HG03095 (cell line): ENCODE results near the gene KLHL17.
A peak's percentile ranks its signal among the peaks of the same experiment; 100 is the strongest.

Experiments used
- ATAC-seq: cut with Tn5 transposase; IDR thresholded peaks from one replicate; pipeline ENCODE4 v1.9.1; 2021; ENCODE audit warnings: moderate library complexity; ENCODE audit not compliant: unreplicated experiment

KLHL17 gene

DNA sequence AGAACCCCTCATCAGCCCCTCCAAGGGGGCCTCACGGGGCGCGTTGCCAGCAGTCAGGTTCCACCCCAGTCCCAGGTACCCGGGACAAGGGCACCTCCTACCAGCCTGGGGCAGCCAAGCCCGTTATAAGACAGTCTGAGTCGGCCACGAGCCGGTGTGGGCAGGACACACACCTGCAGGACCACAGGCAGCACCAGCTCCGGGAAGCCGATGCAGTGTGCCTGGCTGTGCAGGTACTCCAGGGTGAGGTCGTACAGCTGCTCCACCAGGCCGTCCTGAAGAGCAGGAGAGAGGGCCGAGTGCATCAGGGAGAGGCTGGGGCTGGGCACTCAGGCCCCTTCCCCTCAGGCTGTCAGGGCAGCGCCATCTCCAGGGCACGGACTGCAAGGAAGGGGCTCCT is 12.4 kb upstream of the KLHL17 start:
- ATAC-seq: no peak

DNA sequence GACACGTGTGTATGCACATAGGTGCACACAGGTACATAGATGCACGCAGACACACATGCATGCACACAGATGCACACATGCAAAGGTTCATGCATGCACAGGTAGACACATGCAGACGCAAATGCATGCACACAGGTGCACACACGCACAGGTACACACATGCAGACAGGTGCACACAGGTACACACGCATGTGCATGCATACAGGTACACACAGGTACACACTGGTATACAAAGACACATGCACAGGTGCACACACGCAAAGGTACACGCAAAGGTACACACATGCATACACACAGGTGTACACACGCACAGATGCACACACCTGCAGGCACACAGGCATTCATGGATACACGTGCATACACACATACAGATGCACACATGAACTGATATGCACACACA is 10.1 kb upstream of the KLHL17 start:
- no peak for ATAC-seq

DNA sequence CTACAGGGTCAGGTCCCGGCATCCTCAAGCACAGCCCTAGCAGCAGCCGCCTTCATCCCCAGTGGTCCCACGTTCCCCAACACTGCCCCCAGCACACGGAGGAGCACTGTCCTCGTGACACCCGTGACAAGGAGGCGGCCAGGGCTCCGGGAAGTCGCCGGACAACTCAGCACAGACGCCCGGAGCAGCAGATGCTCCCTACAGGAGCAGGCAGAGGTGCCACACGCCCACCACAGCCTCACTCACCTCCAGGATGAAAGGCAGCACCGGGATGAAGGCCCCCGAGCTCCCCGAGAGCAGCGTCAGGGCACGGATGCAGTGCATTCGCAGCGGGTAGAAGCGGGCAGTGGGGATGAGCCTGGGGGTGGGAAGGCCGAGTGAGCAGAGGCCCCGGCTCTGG is 9.5 kb upstream of the KLHL17 start:
- ATAC-seq: no peak

DNA sequence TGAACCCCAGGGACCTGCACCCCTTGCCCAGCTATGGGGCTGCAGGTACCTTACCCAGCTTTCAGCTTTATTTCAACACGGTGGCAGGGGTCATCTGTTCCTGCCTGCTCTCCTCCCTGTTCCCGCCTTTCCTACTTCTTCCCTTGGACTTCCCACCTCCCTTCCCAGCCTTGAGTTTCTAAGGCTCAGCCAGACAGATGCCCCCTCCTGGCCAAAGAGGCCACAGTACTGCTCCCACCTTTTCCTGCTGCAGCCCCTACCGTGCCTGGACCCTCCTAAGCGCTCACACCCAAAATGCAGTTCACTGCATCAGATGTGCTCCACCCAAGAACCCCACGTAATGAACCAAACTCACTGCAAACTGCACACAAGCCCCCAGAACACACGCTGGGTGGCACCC is 9.0 kb upstream of the KLHL17 start:
- ATAC-seq: no peak

DNA sequence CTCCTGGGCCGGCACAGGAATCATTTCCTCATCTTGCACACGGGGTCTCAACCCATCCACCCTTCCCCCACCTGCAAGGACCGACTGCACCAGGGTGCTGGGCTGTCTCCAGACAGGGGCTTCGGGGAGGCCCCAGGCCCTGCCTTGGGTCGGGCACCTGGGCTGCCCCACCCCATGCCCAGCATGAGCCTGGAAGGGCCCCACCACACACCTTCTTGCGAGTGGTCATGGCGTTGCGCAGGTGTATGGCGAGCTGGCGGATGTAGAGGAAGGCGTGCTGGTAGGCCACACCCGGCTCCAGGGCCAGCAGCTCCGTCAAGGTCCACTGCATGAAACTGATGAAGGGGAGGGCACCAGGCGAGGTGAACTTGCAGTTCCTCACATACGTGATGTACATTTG is 8.2 kb upstream of the KLHL17 start:
- ATAC-seq: no peak

DNA sequence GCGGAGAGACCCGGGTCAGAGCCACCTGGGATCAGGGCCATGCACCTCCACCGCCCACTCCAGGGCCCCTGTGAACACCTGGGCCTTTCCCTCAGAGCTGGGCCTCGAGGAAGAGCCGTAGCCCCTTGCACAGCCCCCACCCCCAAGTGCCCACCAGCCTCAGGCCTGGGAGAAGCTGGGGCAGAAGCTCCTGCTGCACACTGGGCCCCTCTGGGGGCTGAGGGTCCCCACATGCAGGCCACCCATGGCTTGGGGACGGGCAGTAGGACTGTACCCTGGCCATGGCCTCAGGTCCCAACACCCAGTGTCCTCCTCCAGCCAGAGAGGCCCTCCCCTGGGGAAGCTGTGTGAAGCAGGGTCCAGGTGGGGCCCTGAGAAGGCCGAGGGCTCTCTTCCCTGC is 7.8 kb upstream of the KLHL17 start:
- ATAC-seq: no peak

DNA sequence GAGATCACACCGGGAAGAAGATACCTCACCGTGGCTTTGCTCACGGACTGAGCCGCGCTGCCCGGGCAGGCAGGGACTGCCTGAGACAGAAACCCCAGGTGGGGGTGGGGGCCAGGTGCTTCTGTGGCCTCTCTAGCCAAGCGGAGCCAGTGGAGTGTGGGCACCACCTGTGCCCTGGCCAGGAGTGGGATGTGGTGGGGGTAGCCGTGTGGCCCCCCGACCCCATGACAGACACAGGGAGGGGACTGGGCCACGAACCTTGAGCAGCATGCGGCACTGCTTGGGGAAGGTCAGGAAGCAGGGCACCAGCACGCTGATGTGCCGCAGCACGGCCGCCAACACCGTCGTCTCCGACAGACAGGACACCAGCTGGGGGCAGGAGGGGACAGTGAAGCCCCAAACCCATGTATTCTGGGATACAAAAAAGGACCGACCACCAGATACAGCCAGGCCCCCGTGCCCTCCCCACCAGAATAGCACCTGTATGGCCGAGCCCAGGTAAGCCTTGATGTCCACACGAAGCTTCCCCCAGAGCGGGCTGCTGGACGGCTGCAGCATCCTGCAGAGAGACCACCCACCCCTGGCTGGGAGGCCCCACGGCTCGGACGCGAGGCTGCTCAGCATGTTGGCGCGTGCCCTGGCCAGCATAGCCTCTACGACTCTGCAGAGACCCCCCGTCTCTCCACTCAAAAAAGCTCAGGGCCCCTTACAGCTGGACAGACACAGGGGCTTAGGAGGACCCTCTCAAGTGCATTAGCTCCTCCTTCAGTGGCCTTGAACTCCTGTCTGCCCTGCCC is 6.7 kb upstream of the KLHL17 start:
- no peak for ATAC-seq

DNA sequence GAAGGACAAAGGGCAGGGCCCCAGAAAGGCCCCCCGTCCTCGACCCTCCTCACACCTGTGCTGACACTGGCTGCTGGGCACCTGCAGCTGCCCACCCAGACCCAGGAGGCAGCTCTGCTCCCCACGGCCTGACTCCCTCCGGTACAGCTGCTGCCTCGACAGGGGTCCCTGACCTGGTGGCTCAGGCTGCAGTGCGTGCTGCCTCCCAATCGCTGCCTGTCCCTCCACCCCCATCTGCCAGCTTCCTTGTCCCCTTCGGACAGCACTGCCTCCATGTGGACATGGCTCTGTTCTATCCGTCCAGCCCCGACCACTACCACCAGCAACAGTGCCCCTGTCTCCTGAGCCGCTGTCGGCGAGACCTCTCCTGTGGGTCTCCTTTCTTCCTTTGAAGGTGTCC is 5.5 kb upstream of the KLHL17 start:
- ATAC-seq: no peak

DNA sequence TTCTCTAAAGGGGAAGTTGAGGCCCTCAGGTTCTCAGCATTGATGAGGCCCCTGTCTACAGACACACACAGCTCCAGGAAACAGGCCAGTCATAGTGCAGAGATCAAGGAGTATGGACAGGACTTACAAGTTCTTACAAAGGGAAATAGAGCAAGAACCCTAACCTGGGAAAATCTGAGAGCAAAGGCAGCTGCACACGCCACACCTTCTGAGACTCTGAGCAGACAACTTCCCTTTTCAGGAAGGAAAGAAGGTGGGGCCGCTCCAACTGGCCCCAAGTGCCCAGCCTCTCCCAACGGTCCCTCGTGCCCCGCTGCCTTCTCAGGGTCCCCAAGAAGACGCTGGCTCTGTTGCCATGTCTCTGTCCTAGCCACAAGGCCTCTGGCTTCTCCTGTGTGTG is 4.9 kb upstream of the KLHL17 start:
- ATAC-seq: no peak

DNA sequence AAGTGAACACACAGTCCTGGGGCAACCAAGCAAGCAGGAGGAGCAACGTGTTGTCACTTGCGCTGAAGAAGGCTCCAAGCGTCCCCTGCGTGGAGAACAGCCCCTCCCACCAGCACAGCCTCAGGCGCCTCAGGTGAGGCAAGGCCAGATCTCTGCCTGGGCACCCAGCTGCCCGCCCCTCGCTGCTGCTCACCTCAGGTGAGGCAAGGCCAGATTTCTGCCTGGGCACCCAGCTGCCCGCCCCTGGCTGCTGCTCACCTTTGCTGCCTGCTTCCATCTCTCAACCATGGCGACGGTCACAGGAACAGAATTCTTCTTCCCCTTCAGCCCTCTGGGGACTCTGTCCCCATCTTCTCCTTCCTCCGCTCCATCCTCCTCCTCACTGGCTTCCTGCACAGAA is 3.7 kb upstream of the KLHL17 start:
- no peak for ATAC-seq

DNA sequence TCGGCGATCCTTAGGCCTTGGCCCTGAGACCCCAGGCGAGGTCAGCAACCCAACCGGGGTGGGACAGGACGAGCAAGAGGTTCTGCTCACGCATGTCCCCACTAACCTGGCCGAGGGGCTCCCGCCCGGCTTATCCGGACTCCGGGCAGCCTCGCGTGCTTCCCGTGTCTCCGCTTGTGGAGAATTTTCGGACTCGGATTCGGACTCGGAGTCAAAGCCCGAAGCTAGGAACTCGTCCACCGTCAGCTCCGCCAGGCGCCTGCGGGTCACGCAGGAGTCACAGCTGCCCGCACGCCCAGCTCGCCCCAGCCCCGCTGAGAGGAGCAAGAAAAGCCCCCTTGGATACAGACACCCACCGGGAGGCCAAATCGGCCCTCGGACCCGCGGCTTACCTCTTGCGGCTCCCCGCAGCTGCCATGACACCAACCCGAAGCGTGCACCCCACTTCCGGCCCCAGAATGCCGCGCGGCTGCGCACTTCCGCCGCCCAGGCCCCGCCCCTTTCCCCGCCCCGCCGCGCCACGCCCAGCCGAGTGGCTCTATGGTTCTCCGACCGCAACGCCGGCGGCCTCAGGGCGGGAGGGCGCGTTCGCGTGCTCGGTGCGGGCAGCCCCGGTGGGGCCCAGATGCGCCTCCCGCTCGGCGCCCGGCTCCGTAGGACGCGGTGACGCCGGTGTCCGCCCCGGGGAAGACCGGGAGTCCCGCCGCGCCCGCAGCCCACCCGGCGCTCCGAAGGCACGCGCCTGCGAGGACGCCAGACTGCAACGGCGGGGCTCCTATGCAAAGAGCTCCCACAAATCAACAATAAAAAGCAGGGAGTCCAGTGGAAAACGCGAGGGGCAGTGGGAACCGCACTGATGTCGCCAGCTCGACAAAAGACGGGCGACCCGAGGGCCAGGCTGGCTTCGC is 1.3 kb upstream of the KLHL17 start, which contains the start of gene NOC2L:
Gene NOC2L, minus strand, starts transcription at position 434 of the 908 bp plus-strand sequence. Its CDS starts 16 bp downstream, at position 418.
- ATAC-seq: peak; percentile 52

DNA sequence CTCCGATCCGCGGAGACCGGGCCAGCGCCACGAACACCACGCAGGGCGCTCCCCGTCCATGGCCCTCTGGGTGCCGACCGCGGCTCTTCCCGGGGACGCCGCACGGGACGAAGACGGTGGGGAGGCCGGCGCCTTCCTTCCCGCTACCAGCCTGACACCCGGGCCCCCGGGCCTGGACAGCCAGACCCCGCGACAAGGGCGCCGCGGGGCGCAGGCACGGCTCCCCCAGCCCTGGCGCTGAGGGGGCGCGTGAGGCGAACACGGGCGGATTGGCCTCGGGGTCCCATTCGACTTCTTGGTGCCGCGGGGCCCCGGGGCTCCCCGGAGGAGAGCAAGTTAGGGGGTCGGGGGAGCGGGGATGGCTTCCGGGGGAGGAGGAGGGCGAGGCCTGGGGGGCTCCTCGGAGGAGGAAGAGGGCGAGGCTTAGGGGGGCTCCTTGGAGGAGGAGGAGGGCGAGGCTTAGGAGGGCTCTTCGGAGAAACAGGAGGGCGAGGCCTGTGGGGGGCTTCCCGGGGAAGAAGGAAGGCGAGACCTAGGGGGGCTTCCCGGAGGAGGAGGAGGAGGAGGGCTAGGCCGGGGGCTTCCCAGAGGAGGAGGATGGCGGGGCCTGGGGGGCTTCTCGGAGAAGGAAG is 537 bp upstream of the KLHL17 start:
- no peak for ATAC-seq

DNA sequence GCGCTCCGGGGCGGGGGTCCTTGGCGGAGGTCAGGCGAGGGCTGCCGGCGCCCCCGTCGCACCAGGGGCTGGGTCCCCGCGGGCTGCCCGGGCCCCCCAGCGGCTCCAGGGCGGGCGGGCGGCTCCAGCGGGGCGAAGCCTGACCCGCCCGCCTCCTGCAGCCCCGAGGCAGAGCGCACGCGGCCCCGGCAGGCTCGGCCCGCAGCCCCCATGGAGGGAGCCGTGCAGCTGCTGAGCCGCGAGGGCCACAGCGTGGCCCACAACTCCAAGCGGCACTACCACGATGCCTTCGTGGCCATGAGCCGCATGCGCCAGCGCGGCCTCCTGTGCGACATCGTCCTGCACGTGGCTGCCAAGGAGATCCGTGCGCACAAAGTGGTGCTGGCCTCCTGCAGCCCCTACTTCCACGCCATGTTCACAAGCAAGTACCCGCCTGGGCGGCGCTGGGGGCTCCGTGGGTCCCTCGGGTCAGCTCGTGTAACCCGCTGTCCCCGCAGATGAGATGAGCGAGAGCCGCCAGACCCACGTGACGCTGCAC is 817 bp downstream of the KLHL17 start:
- ATAC-seq: peak; percentile 7

DNA sequence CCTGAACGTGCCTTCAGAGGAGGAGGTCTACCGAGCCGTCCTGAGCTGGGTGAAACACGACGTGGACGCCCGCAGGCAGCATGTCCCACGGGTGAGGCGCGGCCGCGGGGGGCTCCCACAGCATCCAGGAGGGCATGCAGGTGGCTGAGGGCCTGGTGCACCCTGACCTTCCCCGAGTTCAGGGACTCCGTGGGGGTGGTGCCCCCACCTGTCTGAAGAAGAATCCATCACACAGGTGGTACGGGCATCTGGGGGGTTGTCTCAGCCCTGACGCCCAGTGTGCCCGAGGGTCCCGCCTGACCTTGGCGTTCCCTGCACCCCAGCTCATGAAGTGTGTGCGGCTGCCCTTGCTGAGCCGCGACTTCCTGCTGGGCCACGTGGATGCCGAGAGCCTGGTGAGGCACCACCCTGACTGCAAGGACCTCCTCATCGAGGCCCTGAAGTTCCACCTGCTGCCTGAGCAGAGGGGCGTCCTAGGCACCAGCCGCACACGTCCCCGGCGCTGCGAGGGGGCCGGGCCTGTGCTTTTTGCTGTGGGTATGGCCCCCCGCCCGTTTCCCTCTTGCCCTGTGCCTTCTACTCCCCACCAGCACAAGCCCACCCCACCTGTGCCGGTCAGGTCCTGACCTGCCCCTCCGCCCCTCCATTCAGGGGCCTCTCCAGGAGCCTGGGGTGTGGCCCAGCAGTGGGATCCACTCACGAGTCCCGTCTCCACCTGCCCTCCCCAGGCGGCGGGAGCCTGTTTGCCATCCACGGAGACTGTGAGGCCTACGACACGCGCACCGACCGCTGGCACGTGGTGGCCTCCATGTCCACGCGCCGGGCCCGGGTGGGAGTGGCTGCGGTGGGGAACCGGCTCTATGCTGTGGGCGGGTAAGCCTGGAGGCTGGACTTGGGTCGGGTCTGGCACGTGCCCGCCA is 2.3 kb downstream of the KLHL17 start:
- ATAC-seq: no peak

DNA sequence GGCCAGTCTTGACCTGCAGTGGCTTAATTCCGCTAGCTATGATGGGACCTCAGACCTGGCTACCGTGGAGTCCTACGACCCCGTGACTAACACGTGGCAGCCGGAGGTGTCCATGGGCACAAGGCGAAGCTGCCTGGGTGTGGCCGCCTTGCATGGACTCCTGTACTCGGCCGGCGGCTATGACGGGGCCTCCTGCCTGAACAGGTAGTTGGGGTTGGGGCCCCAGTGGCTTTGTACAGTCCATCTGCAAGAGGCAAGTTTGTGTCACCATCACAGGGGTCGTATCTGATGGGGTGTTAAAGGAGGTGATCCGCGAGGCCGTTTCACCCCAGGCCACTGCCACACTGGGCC is 2.9 kb downstream of the KLHL17 start:
- no peak for ATAC-seq

DNA sequence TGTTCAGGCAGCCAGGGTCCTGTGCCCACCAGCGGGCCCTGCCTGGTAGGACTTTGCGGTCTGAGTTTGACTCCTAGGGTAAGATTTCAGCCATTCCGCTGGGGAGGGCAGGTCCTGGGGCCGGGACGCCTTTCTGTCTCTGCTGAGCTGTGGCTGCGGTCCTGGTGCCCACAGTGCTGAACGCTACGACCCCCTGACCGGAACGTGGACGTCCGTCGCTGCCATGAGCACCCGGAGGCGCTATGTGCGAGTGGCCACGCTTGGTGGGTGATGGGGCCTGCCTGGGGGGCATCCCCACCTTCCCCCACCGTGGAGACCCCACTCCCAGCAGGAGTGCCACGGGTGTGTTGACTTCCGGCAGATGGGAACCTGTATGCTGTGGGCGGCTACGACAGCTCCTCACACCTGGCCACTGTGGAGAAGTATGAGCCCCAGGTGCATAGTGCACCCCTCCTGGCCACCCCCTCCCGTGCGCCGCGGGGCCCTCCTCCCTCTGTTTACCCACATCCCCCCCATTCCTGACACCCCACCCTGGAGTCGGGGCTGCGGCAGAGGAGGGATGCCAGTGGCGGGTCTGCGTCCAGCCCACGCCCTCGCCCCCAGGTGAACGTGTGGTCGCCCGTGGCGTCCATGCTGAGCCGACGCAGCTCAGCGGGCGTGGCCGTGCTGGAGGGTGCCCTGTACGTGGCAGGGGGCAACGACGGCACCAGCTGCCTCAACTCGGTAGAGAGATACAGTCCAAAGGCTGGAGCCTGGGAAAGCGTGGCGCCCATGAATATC is 3.6 kb downstream of the KLHL17 start:
- ATAC-seq: no peak

DNA sequence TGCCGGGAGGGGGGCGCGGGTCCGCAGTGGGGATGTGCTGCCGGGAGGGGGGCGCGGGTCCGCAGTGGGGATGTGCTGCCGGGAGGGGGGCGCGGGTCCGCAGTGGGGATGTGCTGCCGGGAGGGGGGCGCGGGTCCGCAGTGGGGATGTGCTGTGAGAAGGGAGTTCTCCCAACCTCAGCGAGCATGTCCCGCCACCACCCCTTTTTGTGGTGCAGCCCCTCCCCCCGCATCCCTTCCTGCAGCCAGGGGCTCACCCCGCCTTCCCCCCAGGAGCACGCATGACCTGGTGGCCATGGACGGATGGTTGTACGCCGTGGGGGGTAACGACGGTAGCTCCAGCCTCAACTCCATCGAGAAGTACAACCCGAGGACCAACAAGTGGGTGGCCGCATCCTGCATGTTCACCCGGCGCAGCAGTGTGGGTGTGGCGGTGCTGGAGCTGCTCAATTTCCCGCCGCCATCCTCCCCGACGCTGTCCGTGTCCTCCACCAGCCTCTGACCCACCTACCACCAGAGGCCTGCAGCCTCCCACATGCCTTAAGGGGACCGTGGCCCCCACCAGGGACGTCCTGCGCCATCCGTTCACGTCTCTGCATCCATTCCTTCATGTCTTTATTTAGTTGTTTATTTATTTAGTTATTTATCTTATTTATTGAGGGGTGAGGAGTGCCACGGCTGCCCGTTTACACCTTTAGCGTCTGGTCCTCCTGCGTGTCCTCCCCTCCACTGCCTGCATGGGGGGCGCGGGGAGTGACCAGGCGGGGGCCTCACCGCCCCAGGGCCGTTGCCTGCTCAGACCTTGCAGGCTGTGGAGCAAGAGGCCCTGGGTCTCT is 4.5 kb downstream of the KLHL17 start:
- ATAC-seq: no peak

DNA sequence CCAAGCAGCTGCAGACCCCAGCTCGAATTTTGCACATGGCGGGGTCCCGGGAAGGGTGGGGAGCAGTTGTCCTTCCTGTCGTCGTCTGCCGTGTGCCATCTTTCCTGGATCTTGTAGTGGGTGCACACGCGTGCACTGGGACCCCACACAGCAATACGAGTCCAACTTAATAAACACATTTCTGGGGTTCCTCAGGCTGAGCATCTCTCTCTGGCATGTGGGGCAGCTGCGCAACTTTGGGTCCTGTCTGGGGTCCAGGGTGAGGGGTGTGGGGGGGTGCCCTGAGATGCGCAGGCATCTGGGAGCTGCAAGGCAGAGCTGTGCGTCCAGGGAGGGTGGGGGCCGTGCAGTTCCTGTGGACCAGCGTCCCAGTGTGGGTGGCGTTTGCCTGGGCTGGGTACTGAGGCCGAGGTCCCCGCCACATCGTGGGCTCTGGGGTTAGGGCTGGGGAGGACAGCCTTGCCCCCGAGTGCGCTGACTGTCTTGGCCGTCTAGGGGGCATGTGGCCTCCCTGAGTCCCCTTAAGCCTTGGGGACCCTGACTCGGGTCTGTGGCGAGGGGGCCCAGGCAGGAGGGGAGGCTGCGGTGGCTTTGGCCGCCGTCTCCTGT is 5.2 kb downstream of the KLHL17 start:
- no peak for ATAC-seq
